HG02870 (cell line): ENCODE data around the gene LYPD5.
A peak's percentile ranks its signal among the peaks of the same experiment; 100 is the strongest.
"Not testable (repeated sequence)": the region's sequence is repeated elsewhere in the genome, so short reads cannot be mapped to it uniquely, and the experiment has no call there.

Experiments
- ATAC-seq: cut with Tn5 transposase; IDR thresholded peaks from one replicate; pipeline ENCODE4 v1.9.1; 2021; ENCODE audit warnings: mild to moderate bottlenecking, moderate library complexity; ENCODE audit not compliant: unreplicated experiment

LYPD5 gene

DNA sequence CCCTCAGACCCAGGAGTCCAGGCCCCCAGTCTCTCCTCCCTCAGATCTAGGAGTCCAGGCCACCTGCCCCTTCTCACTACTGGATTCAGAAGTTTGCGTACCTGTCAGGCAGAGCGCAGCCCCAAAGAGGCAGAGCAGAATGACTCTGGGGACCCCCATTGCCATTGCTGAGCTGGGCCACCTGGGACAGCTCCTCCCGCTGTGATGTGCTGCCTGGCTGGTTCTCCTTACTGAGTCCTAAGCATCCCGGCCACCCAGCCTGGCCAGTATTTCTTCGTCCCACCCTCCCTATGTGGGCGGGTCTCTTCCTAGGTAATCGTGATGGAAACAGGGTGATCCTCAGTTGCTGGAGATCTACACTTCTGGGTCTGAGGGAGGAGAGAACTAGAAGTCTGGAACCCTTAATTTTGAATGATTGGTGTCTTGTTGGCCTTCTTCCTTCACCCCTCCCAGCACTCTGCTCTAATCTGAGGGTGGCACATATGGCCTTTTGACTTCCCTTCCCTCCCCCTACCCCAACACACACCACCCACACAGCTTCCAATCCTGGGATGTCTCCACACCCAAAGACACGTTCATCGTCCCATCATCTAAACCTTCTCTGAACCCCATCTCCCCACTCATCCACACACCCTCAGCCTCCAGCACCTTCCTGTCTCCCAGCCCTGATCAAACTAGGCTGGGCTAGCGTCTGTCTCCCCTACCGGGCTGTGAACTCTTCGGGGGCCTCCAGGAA lies at the start of gene LYPD5:
Gene LYPD5 (minus strand): TSS at position 232 of the 736 bp plus-strand sequence. CDS start 67 bp downstream, at position 165.
- no peak for ATAC-seq

DNA sequence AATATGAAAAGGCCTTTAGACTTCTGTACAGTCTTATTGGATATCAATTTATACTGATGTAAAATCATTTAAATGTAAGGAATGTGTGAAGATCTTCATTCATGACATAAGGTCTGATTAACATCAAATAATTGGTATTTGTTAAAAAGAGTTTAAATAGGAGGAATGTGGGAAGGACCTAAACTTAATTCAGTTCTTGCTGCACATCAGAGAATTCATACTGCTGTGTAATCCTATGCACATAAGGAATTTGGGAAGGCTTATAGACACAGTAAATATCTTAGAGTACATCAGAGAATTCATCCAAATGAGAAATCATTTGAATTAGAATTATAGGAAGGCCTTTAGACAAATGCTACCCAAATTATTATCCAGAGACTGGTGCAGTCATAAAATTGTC lies 46.6 kb upstream of the LYPD5 start:
- no peak for ATAC-seq

- no peak for ATAC-seq
These were observed 45.6 kb upstream of the LYPD5 start for GRCh38 chr19:43847884-43848283.

DNA sequence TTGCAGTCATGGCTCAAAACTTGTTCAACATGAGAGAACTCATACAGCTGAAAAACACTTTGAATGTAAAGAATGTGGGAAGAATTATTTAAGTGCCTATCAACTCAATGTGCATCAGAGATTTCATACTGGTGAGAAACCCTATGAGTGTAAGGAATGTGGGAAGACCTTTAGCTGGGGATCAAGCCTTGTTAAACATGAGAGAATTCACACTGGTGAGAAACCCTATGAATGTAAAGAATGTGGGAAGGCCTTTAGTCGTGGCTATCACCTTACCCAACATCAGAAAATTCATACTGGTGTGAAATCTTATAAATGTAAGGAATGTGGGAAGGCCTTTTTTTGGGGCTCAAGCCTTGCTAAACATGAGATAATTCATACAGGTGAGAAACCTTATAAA lies 45.0 kb upstream of the LYPD5 start:
- ATAC-seq: no peak

DNA sequence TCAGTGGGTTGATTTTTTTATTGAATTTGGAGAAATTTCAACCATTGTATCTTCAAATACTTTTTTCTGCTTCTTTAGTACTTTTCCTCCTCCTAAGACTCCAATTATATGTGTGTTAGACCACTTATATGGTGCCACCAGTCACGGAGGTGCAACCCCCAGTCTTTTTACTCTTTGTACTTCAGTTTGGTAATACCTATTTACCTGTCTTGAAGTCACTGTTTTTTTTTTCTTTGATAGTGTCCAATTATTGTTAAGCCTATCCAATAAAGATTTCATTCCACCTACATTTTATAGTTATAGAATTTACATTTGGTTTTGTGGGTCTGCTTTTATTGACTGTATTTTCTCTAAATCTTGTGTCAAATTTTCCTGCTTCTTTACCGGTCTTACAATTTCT lies 39.8 kb upstream of the LYPD5 start:
- ATAC-seq: no peak

DNA sequence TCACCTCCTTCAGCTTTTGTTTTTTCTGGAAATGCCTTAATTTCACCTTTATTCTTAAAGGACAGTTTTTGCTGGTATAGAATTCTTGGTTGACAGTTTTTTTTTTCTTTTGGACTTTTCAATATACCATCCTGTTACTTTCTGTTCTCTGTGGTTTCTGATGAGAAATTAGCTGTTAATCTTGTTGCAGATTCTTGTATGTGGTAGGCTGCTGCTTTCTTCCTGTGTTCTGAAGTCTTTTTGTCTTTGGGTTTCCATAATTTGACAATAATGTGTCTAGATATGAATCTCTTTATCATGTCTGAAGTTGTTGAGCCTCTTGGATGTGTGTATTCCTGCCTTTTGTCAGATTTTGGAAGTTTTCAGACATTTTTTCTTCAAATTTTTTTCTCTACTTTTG lies 36.9 kb upstream of the LYPD5 start:
- no peak for ATAC-seq

DNA sequence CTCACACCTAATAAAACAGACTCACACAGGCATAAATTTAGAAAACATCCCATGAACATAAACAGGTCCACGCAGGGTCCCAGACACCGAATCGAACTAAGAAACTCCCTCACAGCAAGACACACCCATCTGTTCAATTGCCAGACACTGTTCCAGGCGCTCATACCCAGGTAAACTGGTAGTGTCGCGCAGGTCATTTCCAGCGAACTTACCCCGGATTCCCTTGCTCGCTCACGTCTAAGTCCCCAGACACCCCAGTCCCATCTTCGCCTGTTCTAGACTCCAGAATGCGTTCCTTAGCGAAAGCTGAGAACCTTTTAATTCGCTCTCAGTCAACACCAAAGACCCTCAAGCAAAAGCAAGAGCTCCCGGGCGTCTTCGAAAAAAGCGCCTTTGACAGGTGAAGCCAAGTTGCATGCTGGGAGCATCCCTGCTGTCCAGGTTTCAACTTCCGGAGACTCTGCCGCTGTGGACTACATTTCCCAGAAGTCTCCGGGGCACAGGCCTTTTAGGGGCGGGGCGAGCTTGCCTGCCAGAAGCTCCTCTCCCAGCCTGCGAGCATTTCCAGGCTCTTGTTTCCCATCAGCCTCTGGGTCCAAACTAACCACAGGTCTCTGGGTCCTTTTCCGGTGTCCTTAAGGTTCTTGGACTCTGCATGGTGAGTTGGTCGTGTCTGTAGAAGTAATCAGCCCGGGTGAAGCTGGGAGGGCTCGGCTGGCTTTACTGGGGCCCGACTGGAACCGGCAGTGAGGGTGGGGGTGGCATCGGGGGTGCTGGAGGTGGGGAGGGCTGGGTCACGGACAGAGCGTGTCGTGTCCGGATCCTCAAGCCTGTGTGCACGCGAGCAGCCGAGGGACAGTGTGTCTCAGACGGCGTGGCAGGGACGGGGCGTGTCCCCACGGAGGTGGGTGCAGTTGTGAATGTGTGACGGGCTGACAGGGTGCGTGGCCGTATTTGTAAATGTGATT lies 24.8 kb upstream of the LYPD5 start, which contains the start of gene ZNF283:
Gene ZNF283 (plus strand): TSS at position 535 of the 968 bp plus-strand sequence. CDS start 6,184 bp downstream, outside the sequence.
- peak; percentile 76 for ATAC-seq

DNA sequence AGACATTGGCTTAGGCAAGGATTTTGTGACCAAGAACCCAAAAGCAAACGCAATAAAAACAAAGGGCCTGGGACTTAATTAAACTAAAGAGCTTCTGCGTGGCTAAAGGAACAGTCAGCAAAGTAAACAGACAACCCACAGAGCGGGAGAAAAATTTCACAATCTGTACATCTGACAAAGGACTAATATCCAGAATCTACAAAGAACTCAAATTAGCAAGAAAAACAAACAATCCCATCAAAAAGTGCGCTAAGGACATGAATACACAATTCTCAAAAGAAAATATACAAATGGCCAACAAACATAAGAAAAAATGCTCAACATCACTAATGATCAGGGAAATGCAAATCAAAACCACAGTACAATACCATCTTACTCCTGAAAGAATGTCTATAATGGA lies 22.3 kb upstream of the LYPD5 start:
- ATAC-seq: not testable (repeated sequence)

DNA sequence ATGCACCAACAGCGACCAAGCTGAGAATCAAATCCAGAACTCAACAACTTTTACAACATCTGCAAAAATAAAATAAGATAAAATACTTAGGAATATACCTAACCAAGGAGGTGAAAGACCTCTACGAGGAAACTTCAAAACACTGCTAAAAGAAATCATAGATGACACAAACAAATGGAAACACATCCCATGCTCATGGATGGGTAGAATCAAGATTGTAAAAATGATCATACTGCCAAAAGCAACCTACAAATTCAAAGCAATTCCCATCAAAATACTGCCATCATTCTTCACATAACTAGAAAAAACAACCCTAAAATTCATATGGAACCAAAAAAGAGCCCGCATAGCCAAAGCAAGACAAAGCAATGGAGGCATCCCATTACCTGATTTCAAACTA lies 21.6 kb upstream of the LYPD5 start:
- ATAC-seq: not testable (repeated sequence)

DNA sequence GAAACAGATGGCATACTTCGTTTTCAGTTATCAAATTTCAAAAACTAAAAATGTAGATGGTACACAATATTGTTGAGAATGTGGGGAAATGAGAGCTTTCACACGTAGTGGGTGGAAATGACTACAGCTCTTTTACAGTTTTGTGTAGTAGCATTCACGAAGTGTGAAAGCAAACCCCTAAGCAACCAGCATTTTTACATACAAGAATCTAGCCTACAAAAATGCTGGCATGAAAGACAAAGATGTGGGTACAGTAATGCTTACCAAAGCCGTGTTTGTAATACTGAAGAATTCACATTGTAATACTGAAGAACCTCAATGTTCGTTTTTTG lies 18.6 kb upstream of the LYPD5 start:
- no peak for ATAC-seq

DNA sequence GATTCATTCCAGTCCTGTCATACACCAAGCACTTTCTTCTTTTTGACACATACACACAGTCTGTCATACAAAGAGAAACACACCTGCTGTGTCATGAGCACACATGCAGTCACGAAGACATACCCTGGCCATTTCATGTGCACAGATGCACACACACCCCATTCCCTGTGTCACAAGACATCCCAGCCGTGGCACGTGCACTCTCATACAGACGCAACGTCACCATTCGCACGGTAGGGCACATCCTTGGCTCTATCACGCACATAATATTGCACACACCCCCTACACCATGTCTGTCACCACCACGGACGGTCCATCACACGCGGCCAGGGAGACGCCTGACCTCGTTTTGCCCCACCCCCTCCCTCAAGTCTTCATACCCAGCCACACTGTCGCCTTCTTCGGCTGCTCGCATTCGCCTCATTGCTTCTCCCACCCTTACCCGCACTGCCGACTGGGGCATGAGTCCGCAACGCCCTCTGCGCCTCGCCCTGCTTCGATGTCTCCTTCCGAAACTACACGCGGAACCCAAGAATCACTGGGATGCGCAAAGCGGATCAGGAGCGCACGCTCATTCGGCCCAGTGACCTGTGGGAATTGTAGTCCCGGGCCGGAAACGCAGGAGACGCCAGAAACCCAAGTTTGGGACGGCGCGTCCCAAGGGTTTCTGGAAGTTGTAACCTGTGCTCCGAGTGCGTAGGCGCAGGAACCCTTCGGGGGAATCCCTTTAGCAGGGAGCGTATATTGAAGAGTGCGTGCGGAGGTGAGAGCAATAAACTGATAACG lies 18.0 kb upstream of the LYPD5 start:
- ATAC-seq: no peak

DNA sequence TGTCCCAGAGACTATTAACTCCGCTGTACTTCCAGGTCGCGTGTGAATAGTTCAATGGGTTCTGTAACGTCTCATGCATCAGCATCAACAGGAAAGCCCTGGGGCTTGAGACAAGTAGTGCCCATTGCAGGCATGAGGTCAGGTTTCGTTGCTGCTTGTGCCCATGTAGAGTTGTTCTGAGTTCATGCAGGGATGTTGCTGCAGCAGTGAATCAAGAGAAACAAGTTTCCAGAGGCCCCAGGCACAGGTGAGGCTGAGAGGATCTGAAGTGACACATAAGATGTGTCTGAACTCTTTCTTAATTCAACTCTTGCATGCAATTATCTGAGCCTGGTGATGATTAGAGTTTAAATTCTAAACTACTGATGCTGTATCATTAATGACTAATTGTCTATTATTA lies 16.3 kb upstream of the LYPD5 start:
- ATAC-seq: no peak

DNA sequence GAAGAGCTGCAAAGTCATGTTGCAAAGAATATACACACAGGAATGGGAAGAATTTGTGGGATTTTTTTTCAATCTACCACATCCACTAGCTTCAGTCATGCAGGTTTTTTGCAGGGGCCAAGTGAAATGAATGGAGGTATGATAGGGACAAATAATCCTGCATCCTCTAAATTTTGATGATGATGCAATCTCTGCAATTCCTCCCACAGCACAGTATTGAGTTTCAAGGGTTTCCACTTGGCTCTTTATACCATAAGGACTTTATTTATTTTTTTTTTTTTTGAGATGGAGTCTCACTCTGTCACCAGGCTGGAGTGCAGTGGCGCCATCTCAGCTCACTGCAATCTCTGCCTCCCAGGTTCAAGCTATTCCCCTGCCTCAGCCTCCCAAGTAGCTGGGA lies 15.2 kb upstream of the LYPD5 start:
- not testable (repeated sequence) for ATAC-seq

- ATAC-seq: no peak
These were observed 12.6 kb upstream of the LYPD5 start for GRCh38 chr19:43814663-43815352.

DNA sequence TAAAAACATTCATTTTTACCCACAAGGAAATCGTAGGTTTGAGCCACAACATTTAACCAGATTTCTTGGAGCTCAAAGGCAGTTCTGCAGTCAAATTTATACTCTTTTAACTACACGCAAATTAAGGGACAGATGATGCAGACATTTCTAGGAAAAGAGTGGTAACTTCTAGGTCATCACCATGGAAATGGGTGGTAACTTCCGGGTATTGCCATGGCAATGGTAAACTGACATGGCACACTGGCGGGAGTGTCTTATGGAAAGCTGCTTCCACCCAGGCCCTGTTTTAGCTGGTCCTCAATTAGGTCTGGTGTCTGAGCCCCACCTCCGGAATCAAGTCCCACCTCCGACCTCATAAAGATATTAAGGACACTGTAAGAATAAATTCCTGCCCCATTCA lies 10.4 kb upstream of the LYPD5 start:
- ATAC-seq: no peak

- ATAC-seq: no peak
These were observed 10.0 kb upstream of the LYPD5 start for GRCh38 chr19:43812259-43812658.

GRCh38 chr19:43811837-43812236 lies 9.6 kb upstream of the LYPD5 start:
- no peak for ATAC-seq

GRCh38 chr19:43809762-43810696 lies 7.8 kb upstream of the LYPD5 start:
- no peak for ATAC-seq

DNA sequence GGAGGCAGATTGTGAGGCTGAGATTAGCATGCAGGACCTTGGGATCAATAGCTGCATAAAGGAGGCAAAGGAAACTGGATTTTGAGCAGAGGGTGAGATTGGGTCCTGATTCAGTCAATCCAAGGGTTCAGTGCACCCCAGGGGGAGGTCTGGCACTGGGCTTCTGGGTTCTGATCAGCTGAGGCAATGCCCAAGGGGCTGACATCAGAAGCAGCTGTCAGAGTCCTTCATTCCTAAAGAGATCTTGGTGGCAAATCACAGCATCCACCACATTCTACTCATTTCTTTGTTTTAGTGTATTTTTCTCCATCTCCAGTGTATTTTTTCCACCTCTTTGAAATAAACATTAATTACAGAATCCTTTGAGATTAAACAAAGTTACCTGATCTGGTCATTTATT lies 5.4 kb upstream of the LYPD5 start:
- no peak for ATAC-seq
